Stimulated activated CD8-positive, alpha-beta memory T cell treated with anti-CD3 and anti-CD28 coated beads, Interleukin-7, amount 100 ng/mL, for 24 hours (primary cell): ENCODE results near the gene RERE.
A peak's percentile ranks its signal among the peaks of the same experiment; 100 is the strongest.
"Not testable (repeated sequence)": the region's sequence is repeated elsewhere in the genome, so short reads cannot be mapped to it uniquely, and the experiment has no call there.

Source experiments
- DNase-seq: peaks from one replicate; pipeline ENCODE4 v3.0.0-alpha.2; 2020; ENCODE audit warnings: low read depth

RERE gene

DNA sequence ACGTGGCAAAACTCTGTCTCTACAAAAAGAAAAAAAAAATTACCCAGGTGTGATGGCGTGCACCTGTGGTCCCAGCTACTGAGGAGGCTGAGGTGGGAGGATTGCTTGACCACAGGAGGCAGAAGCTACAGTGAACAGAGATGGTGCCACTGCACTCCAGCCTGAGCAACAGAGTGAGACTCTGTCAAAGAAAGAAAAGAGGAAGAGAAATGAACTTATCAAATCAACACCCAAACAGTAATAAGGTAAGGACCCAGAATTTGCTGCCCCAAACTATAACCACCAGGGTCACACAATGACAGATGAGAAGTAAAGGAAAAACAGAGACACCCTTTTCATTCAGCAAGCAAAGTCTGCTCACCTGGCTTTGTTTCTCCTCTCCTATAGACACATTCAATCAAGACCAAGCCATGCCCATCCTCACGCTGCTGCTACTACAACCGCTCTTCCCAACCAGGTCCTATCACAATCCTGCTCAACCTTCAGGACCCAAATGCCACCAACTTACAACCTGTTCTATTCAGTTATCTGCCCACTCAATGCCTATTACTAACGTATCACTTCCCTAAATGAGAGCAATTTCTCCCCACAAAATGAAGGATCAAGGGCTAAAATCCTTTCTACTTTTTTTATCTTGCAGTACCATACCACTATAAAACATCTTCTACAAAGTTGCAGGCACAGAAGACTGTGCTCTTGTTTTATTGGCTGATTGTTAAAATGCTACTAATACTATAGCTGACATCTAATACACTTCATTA lies 183.5 kb downstream of the RERE start:
- DNase-seq, result no peak

- DNase-seq, result no peak
Observed at GRCh38 chr1:8632102-8632501, 185.3 kb downstream of the RERE start.

GRCh38 chr1:8631163-8631562 lies 186.3 kb downstream of the RERE start:
- no peak for DNase-seq

DNA sequence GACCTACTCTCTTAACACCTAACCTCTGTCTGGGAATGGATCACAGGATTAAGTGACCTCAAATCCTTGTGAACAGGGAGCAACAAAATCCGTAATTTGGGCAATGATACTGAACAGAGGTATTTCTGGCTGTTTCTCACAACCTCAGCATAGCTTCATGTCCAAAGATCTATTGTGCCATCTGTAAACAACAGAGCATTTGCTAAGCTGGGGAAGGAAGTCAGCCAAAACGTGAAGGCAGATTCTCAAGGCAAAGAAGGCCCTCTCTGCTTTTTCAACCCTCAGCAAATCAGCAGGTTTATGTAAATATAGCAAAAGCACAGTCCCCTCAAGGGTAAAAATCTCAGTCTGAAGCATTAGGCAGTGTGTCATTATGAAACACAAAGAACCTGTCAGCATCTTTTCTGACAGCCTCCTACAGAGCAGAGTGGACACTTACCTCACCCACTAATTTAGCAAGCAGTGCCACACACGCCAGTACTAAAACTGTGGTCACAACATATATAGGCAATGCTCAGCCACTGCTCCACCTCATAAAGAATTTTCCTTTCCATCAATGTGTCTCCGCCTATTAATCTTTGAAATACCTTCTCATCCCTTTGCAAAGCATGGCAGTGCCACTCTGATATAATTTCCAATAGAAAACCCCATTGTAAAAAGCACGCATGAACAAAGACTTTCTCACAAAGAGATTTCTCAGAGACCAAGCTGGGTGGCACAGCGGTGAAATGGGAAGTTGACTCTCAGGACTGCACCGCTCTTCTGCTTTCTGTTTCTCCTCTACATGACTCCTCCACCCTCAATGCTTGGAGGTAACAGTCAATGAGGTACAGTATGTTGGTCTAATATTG lies 188.0 kb downstream of the RERE start:
- DNase-seq, result no peak

GRCh38 chr1:8628606-8629005 lies 188.8 kb downstream of the RERE start:
- DNase-seq, result no peak

- DNase-seq, result no peak
Observed at GRCh38 chr1:8627728-8628127, 189.7 kb downstream of the RERE start.

- no peak for DNase-seq
Observed at GRCh38 chr1:8625981-8626898, 191.2 kb downstream of the RERE start.

DNA sequence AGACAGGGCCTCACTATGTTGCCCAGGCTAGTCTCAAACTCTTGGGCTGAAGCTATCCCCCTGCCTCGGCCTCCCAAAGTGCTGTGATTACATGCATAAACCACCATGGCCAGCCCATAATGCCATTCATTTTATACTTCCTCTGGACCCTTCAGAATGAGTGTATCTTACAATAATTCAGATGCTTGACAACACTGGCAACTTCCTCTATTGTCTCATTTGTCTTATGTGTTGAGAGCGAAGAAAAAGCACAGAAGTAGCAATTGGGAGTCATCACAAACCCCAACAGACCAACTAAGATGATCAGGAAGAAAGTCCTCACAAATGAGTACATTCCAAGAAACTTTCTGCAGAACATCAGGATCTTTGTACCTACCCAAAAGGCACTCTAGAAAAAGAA lies 191.9 kb downstream of the RERE start:
- no peak for DNase-seq

DNA sequence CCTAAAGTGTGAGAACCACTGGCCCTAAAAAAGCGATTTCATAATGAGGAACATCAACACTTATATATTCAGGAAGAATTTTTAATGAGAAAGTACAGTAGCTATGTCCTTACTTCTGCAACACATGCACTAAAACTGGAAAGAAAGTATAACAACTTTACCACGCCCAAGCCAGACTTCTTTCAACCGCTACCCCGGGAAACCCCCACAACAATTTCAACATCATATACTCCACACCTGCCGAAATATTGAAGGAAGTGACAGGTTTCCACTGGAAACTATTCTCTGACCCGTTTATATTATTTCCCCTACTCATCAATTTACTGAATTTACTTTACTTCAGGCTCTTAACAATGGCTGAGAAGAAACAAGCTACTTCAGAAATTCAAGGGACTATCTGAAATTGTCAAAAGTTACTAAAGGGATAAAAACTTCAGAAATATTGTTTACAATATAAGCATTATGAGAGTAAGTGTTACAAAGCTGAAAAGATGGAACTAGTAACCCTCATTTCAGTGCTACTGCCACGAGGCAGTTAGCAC lies 193.7 kb downstream of the RERE start:
- DNase-seq, result not testable (repeated sequence)

DNA sequence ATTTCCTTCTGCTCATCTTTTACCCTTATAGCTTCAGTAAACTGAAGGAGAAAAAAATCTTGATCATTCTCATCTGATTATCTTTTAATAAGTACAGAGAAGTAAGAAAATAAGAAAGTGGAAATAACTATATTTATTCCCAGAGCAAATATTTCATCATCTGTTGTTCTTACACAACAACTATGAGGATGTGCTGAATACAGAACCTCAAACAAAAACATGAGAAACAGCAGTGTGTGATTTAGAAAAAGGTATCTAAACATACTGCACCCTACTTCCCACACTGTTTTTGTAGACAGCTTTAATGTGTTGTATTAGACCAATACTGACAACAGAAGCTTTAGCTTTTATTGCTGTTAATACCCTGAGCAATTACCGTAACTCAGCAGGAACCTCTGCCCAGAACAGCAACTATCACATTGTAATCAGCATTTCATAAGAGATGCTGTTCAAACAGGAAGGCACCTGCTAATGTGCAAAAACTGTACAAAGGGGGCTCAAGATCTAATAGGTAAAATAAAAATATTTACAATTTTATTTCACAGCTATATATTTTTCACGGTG lies 195.6 kb downstream of the RERE start:
- DNase-seq, result not testable (repeated sequence)

- not testable (repeated sequence) for DNase-seq
Observed at GRCh38 chr1:8621034-8621582, 196.3 kb downstream of the RERE start.

DNA sequence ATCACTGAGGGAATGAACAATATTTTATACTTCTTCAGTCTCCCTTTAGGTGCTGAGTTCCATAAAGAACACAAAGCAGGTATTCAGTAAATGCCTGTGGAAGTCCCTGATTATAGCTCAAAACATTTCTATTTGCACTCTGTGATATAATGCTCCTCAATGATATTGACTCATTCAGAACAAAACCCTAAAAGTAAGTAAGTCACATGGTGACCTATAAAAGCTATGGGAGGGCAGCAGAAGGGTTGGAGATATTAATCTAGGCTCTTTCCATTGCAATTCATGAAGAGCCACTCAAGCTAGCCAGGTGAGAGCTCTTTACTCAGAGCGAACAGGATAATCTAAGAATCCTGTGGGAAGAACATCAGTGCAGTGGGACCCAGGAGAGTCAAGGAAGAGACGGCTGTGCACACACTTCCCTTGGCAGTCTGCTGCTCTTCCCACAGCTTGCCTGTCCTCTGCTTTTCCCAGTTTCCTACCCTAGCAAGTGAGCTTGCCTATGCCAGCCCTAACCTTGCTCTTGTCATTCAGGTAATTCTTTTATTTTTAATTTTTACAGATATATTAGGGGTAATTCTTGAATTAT lies 197.4 kb downstream of the RERE start:
- not testable (repeated sequence) for DNase-seq

- not testable (repeated sequence) for DNase-seq
Observed at GRCh38 chr1:8619419-8619818, 198.0 kb downstream of the RERE start.

- not testable (repeated sequence) for DNase-seq
Observed at GRCh38 chr1:8616791-8617190, 200.6 kb downstream of the RERE start.

DNA sequence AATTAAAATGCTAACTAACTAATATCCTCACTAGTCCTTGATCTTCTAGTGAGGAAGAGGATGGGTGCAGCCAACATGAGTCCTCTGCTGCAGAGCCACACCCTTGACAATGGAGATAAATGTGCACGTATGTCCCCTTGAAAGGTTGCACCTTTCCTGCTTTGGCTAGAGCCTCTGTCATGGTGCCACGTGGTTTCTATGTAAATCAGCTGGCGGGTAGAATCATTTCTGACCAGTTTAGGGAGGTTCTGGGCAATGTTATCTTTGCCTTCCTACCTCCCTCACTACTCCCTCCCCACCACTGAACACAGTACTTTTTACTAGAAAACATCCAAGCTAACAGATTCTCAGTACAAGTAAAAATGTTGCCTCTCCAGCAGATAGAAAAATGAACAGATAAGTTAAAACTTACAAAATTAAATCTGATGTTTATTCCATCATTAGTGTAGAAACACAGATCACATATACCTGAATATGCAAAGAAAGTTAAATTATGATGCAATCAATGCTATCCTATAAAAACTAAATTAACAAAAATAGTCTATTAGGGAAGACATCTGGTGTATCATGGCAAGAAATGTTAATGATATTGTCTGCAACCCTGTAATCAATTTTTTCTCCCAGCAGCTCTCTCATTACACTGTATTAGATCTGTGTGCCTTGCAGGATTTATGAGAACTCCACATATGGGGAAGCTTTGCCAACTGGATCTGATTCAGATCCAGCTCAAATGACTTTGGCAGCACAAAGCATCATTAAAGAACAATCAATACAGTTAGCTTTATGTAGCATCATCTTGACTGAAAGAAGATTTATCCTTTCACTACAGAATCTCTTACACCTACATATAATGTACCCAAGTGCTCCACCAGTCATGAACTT lies 205.6 kb downstream of the RERE start:
- DNase-seq, result not testable (repeated sequence)

- DNase-seq, result no peak
Observed at GRCh38 chr1:8607906-8608305, 209.5 kb downstream of the RERE start.

DNA sequence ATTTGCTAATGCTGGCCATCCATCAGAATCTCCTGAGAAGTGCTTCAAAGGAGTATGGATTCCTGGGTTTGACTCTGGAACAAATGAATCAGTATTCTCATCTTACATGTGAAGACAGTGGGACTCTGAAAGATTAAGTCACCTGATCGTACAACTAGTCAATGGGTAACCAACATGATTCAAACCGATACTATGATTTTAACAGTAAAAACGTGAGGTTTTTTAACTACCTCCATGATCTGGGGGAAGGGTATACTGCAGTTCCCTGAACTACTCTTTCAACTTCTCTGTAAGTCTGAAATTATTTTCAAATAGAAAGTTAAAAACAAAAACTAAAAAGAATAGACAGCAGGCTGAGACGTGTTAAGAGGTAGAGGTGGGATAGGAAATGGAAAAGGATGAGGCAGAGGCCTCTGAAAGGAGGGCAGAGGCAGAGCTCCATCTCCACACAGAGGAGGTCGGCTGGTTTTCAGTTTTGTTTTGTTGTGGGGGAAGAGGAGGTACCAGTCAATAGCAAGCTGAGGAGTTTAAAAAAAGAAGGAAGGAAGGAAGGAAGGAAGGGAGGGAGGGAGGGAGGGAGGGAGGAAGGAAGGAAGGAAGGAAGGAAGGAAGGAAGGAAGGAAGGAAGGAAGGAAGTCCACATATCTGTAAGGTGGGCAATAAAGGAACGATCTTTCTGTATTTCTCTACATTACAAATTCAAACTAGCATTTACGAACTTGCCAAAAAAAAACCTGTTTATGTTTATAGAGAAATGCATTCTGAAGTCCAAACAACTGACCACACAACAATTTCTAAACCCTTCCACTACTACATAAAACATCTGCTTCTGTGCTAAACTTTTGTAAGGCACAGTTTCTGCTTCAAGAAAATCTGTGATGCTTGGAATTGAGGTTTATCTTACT lies 213.1 kb downstream of the RERE start:
- DNase-seq, result peak; percentile 3

- no peak for DNase-seq
Observed at GRCh38 chr1:8603220-8603616, 214.2 kb downstream of the RERE start.
